CD4-positive, alpha-beta T cell (primary cell): Measurements from ENCODE around the gene COG2. TPM values are rescaled to one million over a fixed set of nuclear protein-coding genes. Genes with fewer than 3 reads are reported as not detected.
A peak's percentile ranks its signal among the peaks of the same experiment; 100 is the strongest.
"Not testable (repeated sequence)": the region's sequence is repeated elsewhere in the genome, so short reads cannot be mapped to it uniquely, and the experiment has no call there.

Experiments
- ATAC-seq: fragments of 200-7000 bp; cut with Tn5 transposase; one replicate; pipeline ENCODE4 v1.10.0; 2022; ENCODE audit warnings: mild to moderate bottlenecking; ENCODE audit not compliant: poor library complexity
- CTCF ChIA-PET: fragments of 350-600 bp; sonication (Branson Sonifier 250); formaldehyde crosslinking; loops from one replicate; lab custom pipeline; 2021; ENCODE audit warnings: antibody characterized with exemption, inconsistent platforms; lab: Charles Lee
- POLR2A ChIA-PET: fragments of 350-600 bp; sonication (Branson Sonifier 250); formaldehyde crosslinking; loops from one replicate; lab custom pipeline; 2021; ENCODE audit warnings: antibody characterized with exemption, inconsistent platforms; lab: Charles Lee
- DNase-seq, 14 experiments: peaks; one replicate each; pipeline ENCODE4 v3.0.0-alpha.2; 2013 to 2020; ENCODE audit warnings: mixed read lengths in 2 of 14
- H3K27ac ChIP-seq, 2 donors: one replicate each; pipeline versions ENCODE4 v1.5.1 to v1.7.0; 2013; ENCODE audit warnings: low read length in 2 of 2, low read depth in 1 of 2, mild to moderate bottlenecking in 1 of 2
- H3K27me3 ChIP-seq, 2 experiments: 1 replicate in 1 of 2; 2 replicates in 1 of 2; pipeline versions ENCODE4 v1.6.1 to v1.7.0; 2013; ENCODE audit warnings: low read length in 2 of 2, control low read depth in 1 of 2, mild to moderate bottlenecking in 1 of 2, moderate library complexity in 1 of 2; ENCODE audit not compliant: insufficient read depth in 2 of 2, control insufficient read depth in 1 of 2
- H3K36me3 ChIP-seq: one replicate; pipeline ENCODE4 v1.6.1; 2013; ENCODE audit warnings: low read length, control low read depth; ENCODE audit not compliant: insufficient read depth
- H3K4me1 ChIP-seq: one replicate; pipeline ENCODE4 v1.6.1; 2013; ENCODE audit warnings: low read length, control low read depth; ENCODE audit not compliant: insufficient read depth
- H3K4me3 ChIP-seq: one replicate; pipeline ENCODE4 v1.5.1; 2013; ENCODE audit warnings: mild to moderate bottlenecking, low read length, moderate library complexity
- H3K9me3 ChIP-seq, 2 experiments: 1 replicate in 1 of 2; 2 replicates in 1 of 2; pipeline versions ENCODE4 v1.6.1 to v1.7.0; 2013; ENCODE audit warnings: low read length in 2 of 2, mild to moderate bottlenecking in 2 of 2, control low read depth in 1 of 2, moderate library complexity in 1 of 2; ENCODE audit not compliant: control insufficient read depth in 1 of 2, insufficient read depth in 1 of 2
- H3K27ac Mint-ChIP-seq: one replicate; pipeline ENCODE4 v1.8.0; 2020; ENCODE audit warnings: mixed read lengths
- H3K27me3 Mint-ChIP-seq: one replicate; pipeline ENCODE4 v1.8.0; 2021; ENCODE audit warnings: mixed read lengths
- H3K36me3 Mint-ChIP-seq: one replicate; pipeline ENCODE4 v1.8.0; 2021; ENCODE audit warnings: low read depth, mixed read lengths
- H3K4me1 Mint-ChIP-seq: one replicate; pipeline ENCODE4 v1.8.0; 2021; ENCODE audit warnings: low read depth, mixed read lengths
- H3K4me3 Mint-ChIP-seq: one replicate; pipeline ENCODE4 v1.8.0; 2020; ENCODE audit warnings: mild to moderate bottlenecking, mixed read lengths
- H3K9me3 Mint-ChIP-seq: one replicate; pipeline ENCODE4 v1.8.0; 2020; ENCODE audit warnings: mixed read lengths
- intact Hi-C, 2 experiments: fragments of 100-400 bp; cut with DNase I in 1 of 2; cut with micrococcal nuclease in 1 of 2; formaldehyde crosslinking; loops; one replicate each; pipeline versions ENCODE4 v1.15.1 to v1.9.0; 2023 to 2025; cut with DNase I, micrococcal nuclease
- total RNA-seq, 174 experiments: library from RNA in 2 of 174; stranded (reverse) in 2 of 174; gene quantifications; one replicate each; pipeline ENCODE4 v1.2.3 and lab custom pipeline; 2021 to 2026
- TF ChIP-seq, protein P1 (sequence below): fragments of 200-600 bp; IDR thresholded peaks from one replicate; pipeline ENCODE4 v1.8.0; 2022; ENCODE audit warnings: antibody characterized with exemption, mild to moderate bottlenecking

Gene COG2
- total RNA-seq, 2 experiments from 2014 or later, result 17.3 to 21.4 TPM

DNA sequence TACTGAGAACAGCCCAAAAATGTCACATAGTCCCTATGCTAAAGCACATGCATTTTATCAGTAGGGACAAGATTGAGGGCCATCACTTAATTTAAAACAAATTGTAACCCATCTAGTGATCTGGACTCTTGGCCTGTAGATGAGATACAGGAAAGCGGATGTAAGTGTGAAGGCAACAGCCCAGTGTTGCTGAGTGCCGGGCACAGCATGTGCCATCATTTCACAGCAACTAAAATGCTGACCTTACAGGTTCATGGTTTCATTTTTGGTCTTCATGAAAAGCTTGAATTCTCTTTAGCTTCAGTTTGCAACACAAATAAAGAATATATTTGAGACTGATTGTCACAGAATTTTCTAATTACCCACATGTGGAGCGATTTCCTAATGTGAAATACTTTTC is 5.8 kb downstream of the COG2 start:
- Mint-ChIP-seq H3K27ac (no peak overlapping the region), H3K9me3 (no peaks in the 10 kb centered on the region), H3K27me3 (no peaks in the 10 kb centered on the region), H3K4me1 (peaks cover 93% of the 10 kb centered on the region), H3K4me3 (no peak overlapping the region), H3K36me3 (peaks cover 43% of the 10 kb centered on the region)
- no peak for DNase-seq
- no peak for ATAC-seq
- TF ChIP-seq, protein P1, sequence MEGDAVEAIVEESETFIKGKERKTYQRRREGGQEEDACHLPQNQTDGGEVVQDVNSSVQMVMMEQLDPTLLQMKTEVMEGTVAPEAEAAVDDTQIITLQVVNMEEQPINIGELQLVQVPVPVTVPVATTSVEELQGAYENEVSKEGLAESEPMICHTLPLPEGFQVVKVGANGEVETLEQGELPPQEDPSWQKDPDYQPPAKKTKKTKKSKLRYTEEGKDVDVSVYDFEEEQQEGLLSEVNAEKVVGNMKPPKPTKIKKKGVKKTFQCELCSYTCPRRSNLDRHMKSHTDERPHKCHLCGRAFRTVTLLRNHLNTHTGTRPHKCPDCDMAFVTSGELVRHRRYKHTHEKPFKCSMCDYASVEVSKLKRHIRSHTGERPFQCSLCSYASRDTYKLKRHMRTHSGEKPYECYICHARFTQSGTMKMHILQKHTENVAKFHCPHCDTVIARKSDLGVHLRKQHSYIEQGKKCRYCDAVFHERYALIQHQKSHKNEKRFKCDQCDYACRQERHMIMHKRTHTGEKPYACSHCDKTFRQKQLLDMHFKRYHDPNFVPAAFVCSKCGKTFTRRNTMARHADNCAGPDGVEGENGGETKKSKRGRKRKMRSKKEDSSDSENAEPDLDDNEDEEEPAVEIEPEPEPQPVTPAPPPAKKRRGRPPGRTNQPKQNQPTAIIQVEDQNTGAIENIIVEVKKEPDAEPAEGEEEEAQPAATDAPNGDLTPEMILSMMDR, result no peak
- POLR2A ChIA-PET, result no interaction called here
- H3K27ac ChIP-seq, result no peak overlapping the region
- CTCF ChIA-PET, result no interaction called here
- H3K36me3 ChIP-seq, result peaks cover 4% of the 10 kb centered on the region
- peaks cover 34% of the 10 kb centered on the region for H3K4me1 ChIP-seq
- H3K27me3 ChIP-seq, result no peaks in the 10 kb centered on the region
- H3K4me3 ChIP-seq, result no peak overlapping the region
- H3K9me3 ChIP-seq, result no peaks in the 10 kb centered on the region
- intact Hi-C loops, result loop anchor here (10.0 kb wide), 2 partner anchors 327 to 583 kb away; partner anchors contain the start of genes ARV1 (in 1 of the 2), GALNT2 (in 1 of the 2) and TTC13 (in 1 of the 2)

DNA sequence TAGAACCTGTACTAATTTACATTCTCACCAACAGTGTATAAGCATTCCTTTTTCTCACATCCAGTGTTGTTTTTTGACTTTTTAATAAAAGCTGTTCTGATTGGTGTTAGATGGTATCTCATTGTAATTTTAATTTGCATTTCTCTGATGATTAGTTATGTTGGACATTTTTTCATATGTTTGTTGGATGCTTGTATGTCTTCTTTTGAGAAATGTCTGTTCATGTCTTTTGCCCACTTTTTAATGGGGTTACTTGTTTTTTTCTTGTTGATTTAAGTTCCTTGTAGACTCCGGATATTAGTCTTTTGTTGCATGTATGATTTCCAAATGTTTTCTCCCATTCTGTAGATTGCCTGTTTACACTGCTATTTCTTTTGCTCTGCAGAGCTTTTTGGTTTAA is 8.0 kb downstream of the COG2 start:
- no peak overlapping the region for H3K4me3 Mint-ChIP-seq
- ATAC-seq (no peak), DNase-seq (no peak)
- Histone ChIP-seq H3K4me3 (no peak overlapping the region), H3K27ac (no peak overlapping the region), H3K4me1 (peaks cover 15% of the 10 kb centered on the region), H3K36me3 (peaks cover 4% of the 10 kb centered on the region), H3K27me3 (no peaks in the 10 kb centered on the region), H3K9me3 (no peaks in the 10 kb centered on the region)
- intact Hi-C loops, result no loop called here
- no peaks in the 10 kb centered on the region for H3K27me3 Mint-ChIP-seq
- H3K4me1 Mint-ChIP-seq, result peaks cover 92% of the 10 kb centered on the region
- TF ChIP-seq, protein P1, result no peak
- CTCF ChIA-PET, result interaction anchor here (1.6 kb wide), 1 partner anchor 8 kb away, joined by 8 read pairs; the partner anchor contains the start of gene COG2
- no peak overlapping the region for H3K27ac Mint-ChIP-seq
- POLR2A ChIA-PET, result no interaction called here
- H3K36me3 Mint-ChIP-seq, result peaks cover 63% of the 10 kb centered on the region
- H3K9me3 Mint-ChIP-seq, result peaks cover 2% of the 10 kb centered on the region

DNA sequence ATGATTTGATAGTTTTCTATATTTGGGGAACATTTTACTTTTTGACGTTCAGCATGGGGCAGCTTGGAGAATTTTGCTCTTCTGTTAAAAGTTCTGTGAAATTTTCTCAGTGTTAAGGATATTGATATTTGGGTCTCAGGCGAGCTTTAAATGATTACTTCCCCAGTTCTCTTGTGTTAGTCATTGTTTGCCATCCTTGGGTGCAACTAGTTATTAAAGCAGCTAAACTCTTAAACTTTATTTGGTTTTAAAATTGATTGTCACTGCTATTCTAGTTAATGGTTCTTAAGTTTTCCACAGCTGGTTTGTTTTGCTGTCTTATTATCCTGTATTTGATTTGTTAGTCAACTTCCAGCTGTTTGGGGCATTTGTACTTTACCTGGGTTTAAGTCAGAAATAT is 9.0 kb downstream of the COG2 start:
- Mint-ChIP-seq H3K27me3 (no peaks in the 10 kb centered on the region), H3K27ac (no peak overlapping the region), H3K4me1 (peaks cover 94% of the 10 kb centered on the region), H3K4me3 (no peak overlapping the region), H3K36me3 (peaks cover 57% of the 10 kb centered on the region), H3K9me3 (peaks cover 2% of the 10 kb centered on the region)
- Histone ChIP-seq H3K9me3 (no peaks in the 10 kb centered on the region), H3K4me3 (no peak overlapping the region), H3K36me3 (peaks cover 4% of the 10 kb centered on the region), H3K27ac (no peak overlapping the region), H3K4me1 (peaks cover 7% of the 10 kb centered on the region), H3K27me3 (no peaks in the 10 kb centered on the region)
- ChIA-PET CTCF (interaction anchor here (1.6 kb wide), 1 partner anchor 9 kb away, joined by 8 read pairs; the partner anchor contains the start of gene COG2), POLR2A (no interaction called here)
- intact Hi-C loops, result no loop called here
- no peak for DNase-seq
- no peak for ATAC-seq
- TF ChIP-seq, protein P1, result no peak

DNA sequence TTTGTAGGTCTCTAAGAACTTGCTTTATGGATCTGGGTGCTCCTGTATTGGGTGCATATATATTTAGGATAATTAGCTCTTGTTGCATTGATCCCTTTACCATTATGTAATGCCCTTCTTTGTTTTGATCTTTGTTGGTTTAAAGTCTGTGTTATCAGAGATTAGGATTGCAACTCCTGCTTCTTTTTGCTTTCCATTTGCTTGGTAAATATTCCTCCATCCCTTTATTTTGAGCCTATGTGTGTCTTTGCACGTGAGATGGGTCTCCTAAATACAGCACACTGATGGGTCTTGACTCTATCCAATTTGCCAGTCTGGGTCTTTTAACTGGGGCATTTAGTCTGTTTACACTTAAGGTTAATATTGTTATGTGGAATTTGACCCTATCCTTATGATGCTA is 14.4 kb downstream of the COG2 start:
- H3K27ac ChIP-seq, ATAC-seq, H3K27me3 Mint-ChIP-seq, H3K4me3 Mint-ChIP-seq, intact Hi-C loops, H3K9me3 Mint-ChIP-seq, POLR2A ChIA-PET, H3K27me3 ChIP-seq, H3K4me1 ChIP-seq, CTCF ChIA-PET, H3K4me3 ChIP-seq, H3K9me3 ChIP-seq, DNase-seq: not testable (repeated sequence)
- Mint-ChIP-seq H3K36me3 (peaks cover 64% of the 10 kb centered on the region), H3K4me1 (peaks cover 57% of the 10 kb centered on the region), H3K27ac (peak overlapping the region; percentile 0)
- peaks cover 26% of the 10 kb centered on the region for H3K36me3 ChIP-seq

DNA sequence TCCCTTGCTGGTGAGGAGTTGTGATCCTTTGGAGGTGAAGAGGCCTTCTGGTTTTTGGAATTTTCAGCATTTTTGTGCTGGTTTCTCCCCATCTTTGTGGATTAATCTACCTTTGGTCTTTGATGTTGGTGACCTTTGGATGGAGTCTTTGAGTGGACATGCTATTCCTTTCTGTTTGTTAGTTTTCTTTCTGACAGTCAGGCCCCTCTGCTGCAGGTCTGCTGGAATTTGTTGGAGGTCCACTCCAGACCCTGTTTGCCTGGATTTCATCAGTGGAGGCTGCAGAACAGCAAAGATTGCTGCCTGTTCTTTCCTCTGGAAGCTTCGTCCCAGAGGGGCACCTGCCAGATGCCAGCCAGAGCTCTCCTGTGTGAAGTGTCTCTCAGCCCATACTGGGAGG is 15.8 kb downstream of the COG2 start:
- H3K27me3 Mint-ChIP-seq, POLR2A ChIA-PET, intact Hi-C loops, H3K27me3 ChIP-seq, H3K4me3 ChIP-seq, H3K27ac Mint-ChIP-seq, H3K9me3 ChIP-seq, CTCF ChIA-PET, H3K9me3 Mint-ChIP-seq, H3K27ac ChIP-seq, H3K4me1 ChIP-seq, H3K4me3 Mint-ChIP-seq, DNase-seq, ATAC-seq: not testable (repeated sequence)
- peaks cover 68% of the 10 kb centered on the region for H3K36me3 Mint-ChIP-seq
- peaks cover 46% of the 10 kb centered on the region for H3K4me1 Mint-ChIP-seq
- peaks cover 37% of the 10 kb centered on the region for H3K36me3 ChIP-seq
